Activated CD4-positive, alpha-beta T cell treated with anti-CD3 and anti-CD28 coated beads, Interleukin-2, Interleukin-4, amounts not matched to agents 100 ng/mL and 50 ng/mL, durations not matched to agents 16 hours and 8 hours (primary cell): Measurements from ENCODE around the gene ASB6.
"Not testable (repeated sequence)": the region's sequence is repeated elsewhere in the genome, so short reads cannot be mapped to it uniquely, and the experiment has no call there.

Experiments
- DNase-seq: peaks from one replicate; pipeline ENCODE4 v3.0.0-alpha.2; 2020; ENCODE audit warnings: low spot score

Gene ASB6

DNA sequence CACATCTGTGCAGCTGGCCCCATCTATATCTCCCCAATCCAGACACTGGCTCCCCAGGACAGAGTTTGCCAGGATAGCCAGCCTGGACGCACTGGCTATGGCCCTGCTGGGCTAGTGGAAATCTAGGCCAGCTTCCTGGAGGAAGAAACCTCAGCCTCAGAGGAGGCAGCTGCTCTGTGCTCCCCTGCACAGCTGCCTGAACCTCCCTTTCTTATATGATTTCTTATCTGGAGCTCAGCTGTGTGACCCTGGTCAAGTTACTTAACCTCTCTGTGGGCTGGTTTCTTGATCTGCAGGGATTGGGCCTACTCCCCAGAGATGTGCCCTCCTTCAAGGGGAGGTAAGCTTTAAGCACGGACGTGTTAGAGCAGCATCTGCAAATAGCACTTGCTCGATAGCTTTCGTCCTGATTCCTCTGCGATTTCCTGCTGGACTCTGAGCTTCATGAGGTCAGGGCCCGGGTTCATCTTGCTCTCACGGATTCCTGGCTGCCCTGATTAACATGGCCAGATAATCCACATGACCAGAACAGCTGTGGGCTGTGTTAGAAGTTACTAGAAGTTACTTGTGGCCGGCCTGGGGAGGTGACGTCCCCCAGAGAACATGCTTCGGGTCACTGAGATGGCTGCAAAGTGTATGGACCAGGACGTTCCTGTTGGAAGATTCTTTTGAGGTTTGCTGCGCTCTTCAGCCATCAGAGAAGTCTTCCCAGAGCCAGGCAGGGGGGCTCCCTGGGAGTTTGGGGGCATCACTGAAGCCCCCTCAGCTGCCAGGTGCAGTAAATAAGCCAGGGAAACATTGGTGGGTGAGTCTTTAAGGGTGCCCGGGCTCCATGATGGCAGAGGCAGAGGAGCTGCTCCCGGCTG is 35.6 kb downstream of the ASB6 start:
- no peak for DNase-seq

DNA sequence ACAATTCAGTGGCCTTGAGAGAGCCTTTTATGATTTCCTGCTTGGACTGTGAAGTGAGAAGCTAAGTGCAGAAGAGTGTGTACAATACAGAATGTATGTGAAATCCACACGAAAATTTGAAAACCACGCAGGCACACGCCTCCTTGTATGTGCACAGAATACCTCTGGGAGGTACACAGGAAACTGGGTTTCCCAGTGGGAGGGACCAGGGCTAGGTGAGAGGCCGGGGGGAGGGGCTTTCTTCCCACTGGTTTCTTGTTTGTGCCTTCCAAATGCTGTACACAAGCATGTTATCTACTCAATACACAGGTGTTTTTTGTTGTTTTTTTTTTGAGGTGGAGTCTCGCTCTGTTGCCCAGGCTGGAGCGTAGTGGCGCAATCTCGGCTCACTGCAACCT is 37.2 kb downstream of the ASB6 start:
- DNase-seq, result no peak

DNA sequence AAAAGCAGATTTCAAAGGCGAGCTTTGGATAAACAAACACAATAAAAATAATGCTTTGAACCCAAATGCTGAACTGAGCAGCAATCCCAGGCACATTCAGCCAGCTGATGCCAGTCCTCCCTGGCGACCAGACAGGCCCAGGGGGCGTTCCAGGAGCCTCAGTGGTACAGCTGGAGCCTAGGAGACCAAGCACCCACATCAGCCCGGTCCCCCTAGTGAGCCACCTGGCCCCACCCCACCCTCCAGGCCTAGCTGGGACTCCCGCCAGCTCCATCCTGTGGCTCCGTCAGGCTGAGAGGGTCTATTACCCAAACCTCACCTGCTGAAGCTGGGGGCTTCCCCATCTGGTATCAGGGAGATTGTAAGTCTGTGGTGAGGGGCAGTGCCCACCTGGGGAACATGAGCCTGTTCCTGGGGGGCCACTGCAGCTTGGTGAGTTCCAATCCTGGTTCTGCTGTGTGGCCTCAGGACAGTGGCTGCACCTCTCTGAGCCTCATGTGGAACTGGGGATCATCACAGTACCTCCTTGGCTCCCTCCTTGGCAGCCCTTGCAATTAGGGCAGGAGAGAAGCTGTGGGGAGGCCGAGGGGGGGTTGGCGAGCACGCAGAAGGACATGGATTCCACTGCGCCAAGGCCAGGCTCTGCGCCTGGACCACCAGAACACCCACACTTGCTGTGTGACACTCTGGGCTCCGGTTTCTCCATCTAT is 37.7 kb downstream of the ASB6 start:
- no peak for DNase-seq

DNA sequence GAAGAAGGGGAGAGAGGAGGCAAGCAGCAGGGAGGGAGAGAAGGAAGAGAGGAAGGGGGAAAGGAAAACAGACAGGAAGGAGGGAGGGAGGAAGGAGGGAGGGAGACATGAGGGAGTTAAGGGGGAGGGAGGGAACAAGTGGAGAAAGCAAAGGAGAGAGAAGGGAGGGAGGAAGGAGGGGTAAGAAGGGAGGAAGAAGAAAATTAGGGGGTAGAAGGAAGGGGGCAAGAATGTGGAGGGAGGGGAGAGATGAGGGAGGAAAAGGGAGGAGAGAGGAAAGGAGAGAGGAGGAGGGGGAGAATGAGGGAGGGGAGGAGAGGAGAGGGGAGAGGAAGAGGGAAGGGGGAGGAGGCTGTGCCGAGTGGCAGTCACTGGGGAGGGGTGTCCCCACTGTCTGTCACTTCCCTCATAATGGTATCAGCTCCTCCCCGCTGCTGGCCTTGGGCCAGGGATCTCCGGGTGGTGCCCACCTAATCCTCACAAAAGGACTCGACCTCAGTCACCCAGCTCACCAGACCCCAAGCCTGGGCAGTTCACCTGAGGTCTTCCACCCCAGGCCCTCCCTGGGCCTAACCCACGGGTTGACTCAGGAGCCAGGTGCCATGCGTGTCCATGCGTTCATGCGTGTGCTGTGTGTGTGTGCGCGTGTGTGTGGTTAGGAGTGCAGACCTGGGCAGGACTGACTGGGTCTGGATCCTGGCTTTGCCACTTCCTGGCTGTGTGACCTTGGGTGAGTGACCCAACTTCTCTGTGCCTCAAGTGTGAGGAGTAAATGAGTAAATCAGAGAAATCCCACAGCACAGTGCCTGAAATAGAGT is 39.1 kb downstream of the ASB6 start:
- DNase-seq, result no peak

DNA sequence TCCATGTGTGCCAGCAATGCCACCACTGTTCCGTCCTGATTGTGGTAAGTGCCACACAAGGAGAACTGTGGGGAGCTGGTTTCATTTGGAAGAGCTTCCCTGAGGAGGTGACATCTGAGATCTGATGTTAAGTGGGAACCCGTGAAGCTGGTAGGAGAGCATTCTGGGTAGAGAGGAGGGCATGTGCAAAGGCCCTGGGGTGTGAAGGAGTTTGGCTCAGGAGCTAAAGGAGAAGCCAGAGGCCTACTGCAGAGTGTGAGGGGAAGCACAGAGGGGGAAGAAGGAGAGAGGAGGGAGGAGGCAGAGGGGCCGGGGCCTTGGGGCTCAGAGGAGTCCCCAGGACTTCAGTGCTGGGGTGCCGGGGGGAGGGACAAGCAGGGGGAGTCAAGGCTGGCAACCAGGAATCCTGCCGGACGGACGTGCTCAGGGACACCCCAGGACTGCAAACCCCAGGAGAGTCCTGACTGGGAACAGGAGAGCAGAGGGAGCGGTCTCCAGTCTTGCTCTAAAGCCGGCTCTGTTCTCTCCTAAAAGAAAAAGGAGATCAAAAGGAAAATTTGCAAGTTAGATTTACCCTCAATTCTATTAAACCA is 40.8 kb downstream of the ASB6 start:
- DNase-seq, result no peak

DNA sequence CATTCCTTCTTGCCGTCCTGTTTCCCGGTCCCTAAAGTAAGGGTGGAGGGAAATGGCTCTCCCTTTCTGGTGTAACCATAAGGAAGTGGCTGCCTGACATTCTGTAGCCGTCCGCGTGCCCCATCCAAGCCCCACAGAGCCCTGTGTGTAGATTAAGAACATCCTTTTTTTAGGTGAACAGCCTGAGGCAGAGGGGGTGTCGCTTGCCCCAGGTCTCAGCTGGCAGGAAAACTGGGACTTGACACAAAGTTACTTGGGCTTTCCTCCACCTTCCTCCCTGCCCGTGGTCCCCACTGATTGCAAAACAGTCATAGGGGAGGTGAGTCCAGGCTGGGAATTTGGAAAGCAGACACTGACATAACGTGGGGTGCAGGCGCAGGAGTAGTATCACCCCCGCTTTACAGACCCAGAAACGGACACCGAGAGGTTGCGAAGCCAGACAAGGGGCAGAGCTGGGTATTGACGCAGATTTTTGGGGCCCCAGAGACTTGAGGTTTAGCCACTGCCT is 43.8 kb downstream of the ASB6 start:
- DNase-seq, result no peak

DNA sequence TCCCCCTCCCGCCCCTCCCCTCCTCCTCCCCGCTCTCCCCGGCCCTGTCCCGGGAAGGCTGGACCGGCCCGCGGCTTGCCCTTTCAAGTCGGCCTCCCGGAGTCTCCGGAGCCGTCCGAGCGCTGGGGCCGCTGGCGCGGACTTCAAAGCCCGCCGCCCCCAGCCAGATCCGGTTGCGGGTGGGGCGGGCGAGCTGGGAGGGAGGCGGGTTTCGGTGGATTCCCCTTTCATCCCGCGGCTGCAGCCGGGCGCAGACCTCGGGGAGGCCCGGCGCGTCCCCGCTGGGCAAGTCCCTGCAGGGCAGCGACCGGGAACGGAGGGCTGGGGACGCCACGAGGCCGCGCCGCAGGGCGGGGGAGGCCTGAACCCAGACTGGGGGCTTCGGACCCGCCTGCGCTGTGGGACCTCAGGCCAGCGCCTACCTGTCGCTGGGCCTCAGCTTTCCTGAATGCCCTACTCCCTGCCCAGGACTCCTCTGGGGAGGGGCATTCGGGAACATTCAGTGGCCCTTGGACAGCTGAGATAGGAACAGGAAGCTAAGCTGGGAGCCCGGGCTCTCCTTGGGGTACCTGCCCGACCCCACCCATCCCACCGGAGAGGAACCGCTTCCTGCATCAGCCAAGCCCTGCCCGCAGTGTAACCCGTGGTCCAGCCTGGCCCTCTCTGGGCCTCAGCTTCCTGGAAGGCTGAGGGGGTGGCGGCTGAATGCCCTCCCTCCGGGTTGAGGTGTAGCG is 44.4 kb downstream of the ASB6 start:
- DNase-seq, result no peak

DNA sequence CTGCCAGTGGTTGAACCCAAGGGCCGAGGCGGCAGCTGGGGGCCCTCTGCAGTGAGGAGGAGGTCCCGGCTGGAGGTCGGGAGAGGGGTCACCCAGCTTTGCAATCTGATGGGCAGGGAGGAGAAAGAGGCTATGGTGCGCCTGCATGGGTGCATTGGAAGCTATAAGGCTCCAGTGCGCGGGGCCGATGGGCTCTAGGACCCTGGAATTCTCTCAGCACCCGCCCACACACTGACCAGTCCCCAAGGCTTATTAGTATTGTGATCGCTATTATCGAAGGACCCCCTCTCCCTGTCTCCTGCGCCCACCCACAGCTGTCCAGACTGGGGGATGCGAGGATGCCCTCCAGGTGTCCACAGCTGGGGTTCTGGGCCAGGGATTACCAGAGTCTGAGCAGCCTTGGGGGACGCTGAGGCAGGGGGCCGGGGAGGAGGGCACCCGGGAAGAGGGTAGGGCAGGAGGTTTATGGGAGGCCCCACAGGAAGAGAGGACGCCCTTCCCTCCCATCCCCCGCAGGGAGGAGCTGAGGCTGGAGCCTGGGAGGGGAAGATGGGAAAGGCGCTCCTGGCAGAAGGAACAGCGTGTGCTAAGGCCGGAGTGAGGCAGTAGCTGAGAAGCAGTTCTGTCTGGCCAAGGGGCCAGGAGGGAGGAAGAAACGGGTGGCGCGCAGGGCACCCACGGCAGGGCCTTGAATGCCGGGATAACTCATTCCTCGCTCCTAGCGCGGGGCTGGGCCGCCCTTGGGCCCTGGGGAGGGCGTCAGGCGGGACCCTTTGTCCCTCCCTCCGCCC is 45.2 kb downstream of the ASB6 start:
- no peak for DNase-seq

DNA sequence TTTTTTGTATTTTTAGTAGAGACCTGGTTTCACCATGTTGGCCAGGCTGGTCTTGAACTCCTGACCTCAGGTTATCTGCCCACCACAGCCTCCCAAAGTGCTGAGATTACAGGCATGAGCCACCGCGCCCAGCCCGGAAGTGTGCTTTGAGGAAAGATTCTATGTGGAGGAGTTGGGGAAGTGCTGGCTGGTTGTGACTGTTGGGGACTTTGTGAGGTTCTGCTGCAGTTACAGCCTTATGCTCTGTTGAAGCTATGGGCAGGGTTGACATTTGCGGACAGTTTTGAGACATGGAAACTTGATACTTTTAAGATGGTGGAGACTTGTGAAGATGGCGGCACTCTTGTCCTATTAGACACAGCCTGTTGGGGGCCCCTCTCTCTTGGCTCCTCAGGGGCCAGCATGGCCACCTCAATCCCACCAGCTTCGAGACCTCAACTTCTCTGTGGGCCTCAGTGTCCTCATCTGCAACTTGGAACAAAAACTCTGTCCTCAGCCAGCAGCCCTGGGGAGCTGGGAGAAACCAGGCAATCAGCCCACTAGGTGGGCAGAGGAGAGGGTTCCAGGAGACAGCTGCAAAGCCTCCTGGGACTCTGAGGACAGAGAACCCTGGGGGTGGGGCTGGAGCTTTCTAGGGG is 45.9 kb downstream of the ASB6 start:
- no peak for DNase-seq

DNA sequence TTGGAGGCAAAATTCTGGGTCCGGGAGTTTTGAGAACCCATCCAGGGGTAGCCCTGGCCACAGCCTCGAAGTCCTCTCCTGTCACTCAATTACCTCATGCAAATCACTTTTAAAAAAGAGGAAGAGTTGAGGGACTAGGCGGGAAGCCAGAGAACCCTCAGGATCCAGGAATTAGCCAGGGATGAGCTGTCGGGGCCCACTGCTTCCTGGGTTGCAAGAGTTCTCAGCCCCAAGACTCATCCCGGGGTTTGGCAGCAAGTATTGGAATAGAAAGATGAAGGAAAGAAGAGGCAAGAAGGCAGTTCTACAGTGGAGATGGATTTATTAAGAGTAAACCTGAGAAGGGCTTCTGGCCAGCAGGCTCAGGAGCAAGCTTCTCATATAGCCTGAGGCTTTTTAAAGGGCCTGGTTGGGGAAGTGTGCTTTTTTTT is 46.6 kb downstream of the ASB6 start:
- DNase-seq, result no peak

DNA sequence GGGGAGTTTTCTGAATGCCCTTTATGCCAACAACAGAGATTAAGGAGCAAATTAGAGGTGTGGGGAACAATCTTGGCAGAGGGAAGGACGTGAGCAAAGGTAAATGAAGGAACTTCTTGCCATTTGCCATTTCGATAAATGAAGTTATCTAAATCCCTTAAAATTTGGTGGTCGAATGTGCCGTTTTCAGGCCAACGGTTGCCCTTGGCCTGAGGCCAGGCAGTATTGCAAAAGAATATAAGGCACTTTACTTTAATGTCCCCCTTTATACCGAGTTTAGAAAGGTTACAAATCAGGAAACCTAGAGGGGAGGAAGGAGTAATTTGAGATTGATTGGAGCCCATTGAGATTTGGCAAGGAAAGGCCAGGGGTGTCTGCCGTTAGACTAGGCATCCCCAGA is 47.3 kb downstream of the ASB6 start:
- no peak for DNase-seq

DNA sequence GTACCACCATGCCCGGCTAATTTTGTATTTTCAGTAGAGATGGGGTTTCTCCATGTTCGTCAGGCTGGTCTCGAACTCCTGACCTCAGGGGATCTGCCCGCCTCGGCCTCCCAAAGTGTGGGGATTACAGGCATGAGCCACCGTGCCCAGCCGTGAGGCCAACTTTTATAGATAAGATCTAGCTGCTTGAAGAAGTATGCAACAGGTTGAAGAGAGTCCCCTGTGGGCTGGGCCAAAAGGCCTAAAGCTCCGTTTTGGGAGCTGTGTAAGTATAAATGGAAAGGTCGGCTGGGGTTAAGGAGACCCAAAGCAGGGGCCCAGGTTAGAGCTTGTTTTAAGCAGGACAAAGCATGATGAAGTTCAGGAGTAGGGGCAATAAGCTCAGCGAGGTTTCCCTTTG is 49.2 kb downstream of the ASB6 start:
- not testable (repeated sequence) for DNase-seq

DNA sequence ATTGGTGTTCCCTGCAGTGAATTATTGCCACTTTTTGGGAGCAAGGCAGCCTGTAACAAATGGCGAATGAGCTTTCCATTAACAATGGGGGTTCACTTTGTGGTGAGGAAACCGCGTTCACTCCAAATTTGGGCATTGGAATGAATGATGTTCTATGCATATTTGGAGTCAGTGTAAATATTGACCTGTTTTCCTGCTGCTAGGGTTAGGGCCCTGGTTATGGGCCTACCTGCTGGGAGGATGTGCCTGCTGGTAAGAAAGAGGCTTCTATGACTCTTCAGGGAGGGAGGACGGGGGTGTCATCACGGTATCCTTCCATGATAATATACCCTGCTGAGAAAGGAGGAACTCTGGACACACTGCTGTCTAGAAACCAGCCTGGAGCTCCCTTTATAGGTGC is 50.0 kb downstream of the ASB6 start:
- no peak for DNase-seq

DNA sequence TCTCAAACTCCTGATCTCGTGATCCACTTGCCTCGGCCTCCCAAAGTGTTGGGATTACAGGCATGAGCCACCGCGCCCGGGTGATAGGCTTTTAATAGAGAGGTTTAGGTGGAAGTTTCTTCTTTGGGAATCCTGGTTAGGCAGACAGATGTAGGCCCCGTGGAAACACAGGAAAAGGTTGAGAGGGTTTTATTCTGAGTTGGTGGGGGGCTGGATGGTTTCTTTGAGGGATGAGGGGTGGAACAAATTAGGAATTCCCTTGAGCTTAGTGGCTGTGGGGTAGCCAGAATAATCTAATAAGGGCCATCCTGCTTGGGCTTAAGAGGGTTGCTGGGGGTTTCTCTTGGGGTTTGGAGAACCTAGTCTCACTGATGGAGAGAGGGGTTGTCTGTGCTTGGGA is 51.5 kb downstream of the ASB6 start:
- no peak for DNase-seq

DNA sequence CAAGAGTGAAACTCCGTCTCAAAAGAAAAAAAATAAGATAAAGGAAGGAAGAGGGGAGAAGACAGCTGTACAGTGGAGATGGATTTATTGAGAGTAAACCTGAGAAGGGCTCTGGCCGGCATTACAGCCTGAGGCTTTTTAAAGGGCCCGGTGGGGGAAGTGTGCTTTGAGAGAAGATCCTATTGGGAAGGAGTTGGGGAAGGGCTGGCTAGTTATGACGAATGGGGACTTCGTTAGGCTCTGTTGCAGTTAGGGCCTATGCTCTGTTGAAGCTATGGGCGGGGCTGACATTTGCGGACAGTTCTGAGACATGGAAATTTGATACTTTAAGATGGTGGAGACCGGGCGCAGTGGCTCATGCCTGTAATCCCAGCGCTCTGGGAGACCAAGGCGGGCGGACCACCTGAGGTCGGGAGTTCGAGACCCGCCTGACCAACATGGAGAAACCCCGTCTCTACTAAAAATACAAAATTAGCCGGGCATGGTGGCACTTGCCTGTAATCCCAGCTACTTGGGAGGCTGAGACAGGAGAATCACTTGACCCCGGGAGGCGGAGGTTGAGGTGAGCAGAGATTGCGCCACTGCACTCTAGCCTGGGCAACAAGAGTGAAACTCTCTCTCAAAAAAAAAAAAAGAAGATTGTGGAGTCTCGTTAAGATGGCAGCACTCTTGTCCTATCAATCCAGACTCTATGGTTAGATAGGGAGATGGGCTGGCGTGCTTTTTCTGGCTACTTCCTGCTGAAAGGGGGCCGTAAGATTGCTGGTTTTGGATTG is 54.3 kb downstream of the ASB6 start:
- no peak for DNase-seq

DNA sequence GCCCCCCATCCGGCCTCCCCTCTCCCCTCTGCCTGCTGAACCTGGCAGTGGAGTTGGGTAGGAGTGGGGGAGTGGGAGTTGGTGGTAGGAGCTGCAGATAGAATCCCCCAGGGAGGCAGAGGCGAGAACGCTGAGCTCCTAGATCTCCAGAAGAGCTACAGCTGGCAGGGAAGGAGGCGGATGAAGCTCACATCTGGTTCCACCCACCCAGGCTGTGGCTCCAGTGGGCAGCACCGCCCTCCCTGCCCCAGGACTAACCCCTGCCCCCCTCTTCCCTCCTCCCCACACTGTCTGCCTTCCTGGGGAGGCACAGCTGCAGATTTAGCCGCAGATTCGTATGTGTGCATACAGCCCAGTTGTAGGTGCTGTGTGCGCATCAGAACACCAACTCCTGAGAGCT is 55.3 kb downstream of the ASB6 start:
- no peak for DNase-seq

DNA sequence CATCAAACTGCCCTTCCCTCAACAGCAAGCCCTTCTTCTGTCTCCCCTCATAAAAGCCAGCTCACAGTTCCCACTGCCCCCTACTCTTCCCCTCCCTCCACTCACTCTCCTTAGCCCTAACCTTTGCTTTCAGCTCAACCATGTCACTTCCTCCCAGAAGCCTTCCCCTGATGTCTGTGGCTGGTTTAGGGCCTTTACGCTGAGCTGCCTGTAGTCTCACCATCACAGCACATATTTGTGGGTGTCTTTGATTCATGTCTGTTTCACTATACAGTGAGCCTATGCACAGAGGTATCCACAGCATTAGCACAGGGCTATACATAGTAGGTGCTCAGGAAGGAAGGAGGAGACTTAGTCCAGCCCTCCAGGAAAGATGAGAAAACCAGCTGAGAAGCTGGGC is 55.7 kb downstream of the ASB6 start:
- DNase-seq, result no peak

DNA sequence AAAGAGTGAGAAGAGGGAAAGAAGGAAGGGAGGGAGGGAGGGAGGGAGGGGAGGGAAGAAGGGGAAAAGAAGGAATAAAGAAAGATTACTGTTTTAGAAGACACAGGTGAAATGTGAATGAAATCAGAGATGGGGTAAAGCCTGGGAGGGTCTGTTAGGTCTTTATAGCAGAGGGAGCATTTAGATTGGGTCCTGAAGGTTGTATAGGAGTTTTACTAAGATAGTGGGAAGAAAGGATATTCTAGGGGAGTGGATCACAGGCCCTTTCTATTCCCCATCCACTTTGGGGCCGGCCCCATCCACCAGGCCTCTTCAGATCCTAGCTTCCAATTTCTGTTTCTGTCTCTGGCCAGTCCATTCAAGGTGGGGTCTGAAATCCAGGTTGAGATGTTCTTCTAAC is 56.6 kb downstream of the ASB6 start:
- no peak for DNase-seq
